HepG2 (cell line): ENCODE data around the gene ANKRD44. TPM values are rescaled to one million over a fixed set of nuclear protein-coding genes. Genes with fewer than 3 reads are reported as not detected.
A peak's percentile ranks its signal among the peaks of the same experiment; 100 is the strongest.

Experiments
- HES4 ChIP-seq: sonication (generic); formaldehyde crosslinking; IDR thresholded peaks from 2 replicates; pipeline ENCODE4 v1.9.0; 2021; ENCODE audit warnings: mild to moderate bottlenecking, missing genetic modification reagents, borderline replicate concordance
- PLRG1 ChIP-seq: fragments of 450-650 bp; conservative IDR thresholded peaks from 2 replicates; pipeline ENCODE4 v1.6.1; 2016
- PPARG ChIP-seq: conservative IDR thresholded peaks from 2 replicates; pipeline ENCODE4 v1.6.1; 2016; ENCODE audit warnings: missing biosample characterization, missing genetic modification reagents
- PTBP1 ChIP-seq: fragments of 200-400 bp; formaldehyde crosslinking; IDR thresholded peaks from 2 replicates; pipeline ENCODE4 v1.6.1; 2018; ENCODE audit warnings: low read length, low read depth; ENCODE audit not compliant: poor library complexity, severe bottlenecking
- SALL2 ChIP-seq: sonication (generic); formaldehyde crosslinking; IDR thresholded peaks from 2 replicates; pipeline ENCODE4 v1.8.1; 2023; ENCODE audit warnings: mild to moderate bottlenecking, missing genetic modification reagents, inconsistent platforms
- SP1 ChIP-seq, 2 experiments: fragments of 450-650 bp in 1 of 2; sonication (generic) in 1 of 2; formaldehyde crosslinking in 1 of 2; IDR thresholded peaks; 2 replicates each; pipeline versions ENCODE4 v1.4.0 to v1.6.1; 2016 to 2020; ENCODE audit warnings: missing genetic modification reagents in 1 of 2
- TCF7 ChIP-seq: sonication (generic); IDR thresholded peaks from 2 replicates; pipeline ENCODE4 v1.6.1; 2016; ENCODE audit warnings: antibody characterized with exemption, low read depth
- ZNF10 ChIP-seq: sonication (generic); formaldehyde crosslinking; IDR thresholded peaks from 2 replicates; pipeline ENCODE4 v1.4.0; 2020; ENCODE audit warnings: mild to moderate bottlenecking, low read depth, missing genetic modification reagents, borderline replicate concordance
- ZNF17 ChIP-seq: sonication (generic); formaldehyde crosslinking; IDR thresholded peaks from 2 replicates; pipeline ENCODE4 v1.5.0; 2020; ENCODE audit warnings: mild to moderate bottlenecking, missing genetic modification reagents
- ZNF207 ChIP-seq: fragments of 450-650 bp; IDR thresholded peaks from 2 replicates; pipeline ENCODE4 v1.6.1; 2016; ENCODE audit warnings: antibody characterized with exemption, borderline replicate concordance
- ZNF253 ChIP-seq: sonication (generic); formaldehyde crosslinking; IDR thresholded peaks from 2 replicates; pipeline ENCODE4 v1.8.0; 2022; ENCODE audit warnings: mild to moderate bottlenecking, missing genetic modification reagents, borderline replicate concordance
- ZNF264 ChIP-seq: sonication (generic); formaldehyde crosslinking; IDR thresholded peaks from 2 replicates; pipeline ENCODE4 v1.4.0; 2020; ENCODE audit warnings: missing genetic modification reagents
- ZNF337 ChIP-seq: sonication (generic); formaldehyde crosslinking; IDR thresholded peaks from 2 replicates; pipeline ENCODE4 v1.5.1; 2020; ENCODE audit warnings: missing genetic modification reagents, low read depth, mild to moderate bottlenecking, borderline replicate concordance
- ZNF710 ChIP-seq: sonication (generic); formaldehyde crosslinking; IDR thresholded peaks from 2 replicates; pipeline ENCODE4 v1.5.0; 2020; ENCODE audit warnings: mild to moderate bottlenecking, missing genetic modification reagents, borderline replicate concordance
- ZNF816 ChIP-seq: sonication (generic); formaldehyde crosslinking; IDR thresholded peaks from 2 replicates; pipeline ENCODE4 v1.8.0; 2022; ENCODE audit warnings: missing genetic modification reagents, mild to moderate bottlenecking, borderline replicate concordance
- polyA plus RNA-seq, 8 experiments: library from polyadenylated mRNA; depleted of rRNA in 3 of 8; stranded (reverse) in 7 of 8; unstranded in 1 of 8; fragments of >200 nt; fragmentation: Illumina TruSeq in 4 of 8; extraction: Trizol in 4 of 8; gene quantifications; 2 replicates each; pipeline versions ENCODE4 v1.2.1 to v1.2.3, GENCODE V29; 2011 to 2016; ENCODE audit warnings: low read depth in 4 of 8, missing spikeins in 1 of 8, mixed read lengths in 1 of 8; ENCODE audit not compliant: insufficient read depth in 1 of 8
- total RNA-seq, 5 experiments: library from RNA; depleted of rRNA; stranded (reverse); fragments of >200 nt; fragmentation: Illumina TruSeq; extraction: Trizol; gene quantifications; 2 replicates each; pipeline ENCODE4 v1.2.3, GENCODE V29; 2016; ENCODE audit warnings: low read depth in 1 of 5
- TF ChIP-seq, protein P1 (sequence below): sonication (generic); formaldehyde crosslinking; IDR thresholded peaks from 2 replicates; pipeline ENCODE4 v1.4.0; 2020; ENCODE audit warnings: missing genetic modification reagents
- TF ChIP-seq, protein P2 (sequence below): sonication (generic); formaldehyde crosslinking; IDR thresholded peaks from 2 replicates; pipeline ENCODE4 v1.5.1; 2020; ENCODE audit warnings: missing genetic modification reagents, mild to moderate bottlenecking, borderline replicate concordance

The ANKRD44 gene
- total and polyA plus RNA-seq, 2 of the 13 experiments (the other 11 are each of a cell fraction or from before 2014, with no cell fraction given), result 0.04 to 0.11 TPM

- TF ChIP-seq ZNF253 (CRISPR knock-in tag) (no peak), SP1 (IDR thresholded peaks at IDR 0.05) (no peak), SP1 (CRISPR knock-in tag; IDR thresholded peaks at IDR 0.05) (no peak), ZNF17 (CRISPR knock-in tag) (no peak), PTBP1 (no peak), SALL2 (CRISPR knock-in tag) (no peak), ZNF710 (CRISPR knock-in tag) (no peak), HES4 (0 out of 2 replicates have a peak, but pooled peaks have one; percentile 48), ZNF337 (CRISPR knock-in tag) (no peak), ZNF207 (no peak), TCF7 (no peak), ZNF264 (CRISPR knock-in tag) (no peak), PPARG (CRISPR knock-in tag) (no peak), ZNF10 (CRISPR knock-in tag) (no peak), PLRG1 (no peak), ZNF816 (CRISPR knock-in tag) (no peak)
- TF ChIP-seq, protein P1, sequence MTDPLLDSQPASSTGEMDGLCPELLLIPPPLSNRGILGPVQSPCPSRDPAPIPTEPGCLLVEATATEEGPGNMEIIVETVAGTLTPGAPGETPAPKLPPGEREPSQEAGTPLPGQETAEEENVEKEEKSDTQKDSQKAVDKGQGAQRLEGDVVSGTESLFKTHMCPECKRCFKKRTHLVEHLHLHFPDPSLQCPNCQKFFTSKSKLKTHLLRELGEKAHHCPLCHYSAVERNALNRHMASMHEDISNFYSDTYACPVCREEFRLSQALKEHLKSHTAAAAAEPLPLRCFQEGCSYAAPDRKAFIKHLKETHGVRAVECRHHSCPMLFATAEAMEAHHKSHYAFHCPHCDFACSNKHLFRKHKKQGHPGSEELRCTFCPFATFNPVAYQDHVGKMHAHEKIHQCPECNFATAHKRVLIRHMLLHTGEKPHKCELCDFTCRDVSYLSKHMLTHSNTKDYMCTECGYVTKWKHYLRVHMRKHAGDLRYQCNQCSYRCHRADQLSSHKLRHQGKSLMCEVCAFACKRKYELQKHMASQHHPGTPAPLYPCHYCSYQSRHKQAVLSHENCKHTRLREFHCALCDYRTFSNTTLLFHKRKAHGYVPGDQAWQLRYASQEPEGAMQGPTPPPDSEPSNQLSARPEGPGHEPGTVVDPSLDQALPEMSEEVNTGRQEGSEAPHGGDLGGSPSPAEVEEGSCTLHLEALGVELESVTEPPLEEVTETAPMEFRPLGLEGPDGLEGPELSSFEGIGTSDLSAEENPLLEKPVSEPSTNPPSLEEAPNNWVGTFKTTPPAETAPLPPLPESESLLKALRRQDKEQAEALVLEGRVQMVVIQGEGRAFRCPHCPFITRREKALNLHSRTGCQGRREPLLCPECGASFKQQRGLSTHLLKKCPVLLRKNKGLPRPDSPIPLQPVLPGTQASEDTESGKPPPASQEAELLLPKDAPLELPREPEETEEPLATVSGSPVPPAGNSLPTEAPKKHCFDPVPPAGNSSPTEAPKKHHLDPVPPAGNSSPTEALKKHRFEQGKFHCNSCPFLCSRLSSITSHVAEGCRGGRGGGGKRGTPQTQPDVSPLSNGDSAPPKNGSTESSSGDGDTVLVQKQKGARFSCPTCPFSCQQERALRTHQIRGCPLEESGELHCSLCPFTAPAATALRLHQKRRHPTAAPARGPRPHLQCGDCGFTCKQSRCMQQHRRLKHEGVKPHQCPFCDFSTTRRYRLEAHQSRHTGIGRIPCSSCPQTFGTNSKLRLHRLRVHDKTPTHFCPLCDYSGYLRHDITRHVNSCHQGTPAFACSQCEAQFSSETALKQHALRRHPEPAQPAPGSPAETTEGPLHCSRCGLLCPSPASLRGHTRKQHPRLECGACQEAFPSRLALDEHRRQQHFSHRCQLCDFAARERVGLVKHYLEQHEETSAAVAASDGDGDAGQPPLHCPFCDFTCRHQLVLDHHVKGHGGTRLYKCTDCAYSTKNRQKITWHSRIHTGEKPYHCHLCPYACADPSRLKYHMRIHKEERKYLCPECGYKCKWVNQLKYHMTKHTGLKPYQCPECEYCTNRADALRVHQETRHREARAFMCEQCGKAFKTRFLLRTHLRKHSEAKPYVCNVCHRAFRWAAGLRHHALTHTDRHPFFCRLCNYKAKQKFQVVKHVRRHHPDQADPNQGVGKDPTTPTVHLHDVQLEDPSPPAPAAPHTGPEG (CRISPR knock-in tag), result 0 out of 2 replicates have a peak, but pooled peaks have one; percentile 59
- TF ChIP-seq, protein P2, sequence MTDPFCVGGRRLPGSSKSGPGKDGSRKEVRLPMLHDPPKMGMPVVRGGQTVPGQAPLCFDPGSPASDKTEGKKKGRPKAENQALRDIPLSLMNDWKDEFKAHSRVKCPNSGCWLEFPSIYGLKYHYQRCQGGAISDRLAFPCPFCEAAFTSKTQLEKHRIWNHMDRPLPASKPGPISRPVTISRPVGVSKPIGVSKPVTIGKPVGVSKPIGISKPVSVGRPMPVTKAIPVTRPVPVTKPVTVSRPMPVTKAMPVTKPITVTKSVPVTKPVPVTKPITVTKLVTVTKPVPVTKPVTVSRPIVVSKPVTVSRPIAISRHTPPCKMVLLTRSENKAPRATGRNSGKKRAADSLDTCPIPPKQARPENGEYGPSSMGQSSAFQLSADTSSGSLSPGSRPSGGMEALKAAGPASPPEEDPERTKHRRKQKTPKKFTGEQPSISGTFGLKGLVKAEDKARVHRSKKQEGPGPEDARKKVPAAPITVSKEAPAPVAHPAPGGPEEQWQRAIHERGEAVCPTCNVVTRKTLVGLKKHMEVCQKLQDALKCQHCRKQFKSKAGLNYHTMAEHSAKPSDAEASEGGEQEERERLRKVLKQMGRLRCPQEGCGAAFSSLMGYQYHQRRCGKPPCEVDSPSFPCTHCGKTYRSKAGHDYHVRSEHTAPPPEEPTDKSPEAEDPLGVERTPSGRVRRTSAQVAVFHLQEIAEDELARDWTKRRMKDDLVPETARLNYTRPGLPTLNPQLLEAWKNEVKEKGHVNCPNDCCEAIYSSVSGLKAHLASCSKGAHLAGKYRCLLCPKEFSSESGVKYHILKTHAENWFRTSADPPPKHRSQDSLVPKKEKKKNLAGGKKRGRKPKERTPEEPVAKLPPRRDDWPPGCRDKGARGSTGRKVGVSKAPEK (CRISPR knock-in tag), result no peak
Measured at GRCh38 chr2:197310271-197310985, at the start of gene ANKRD44 (continued).
